Activated CD4-positive, alpha-beta T cell treated with anti-CD3 and anti-CD28 coated beads for 36 hours (primary cell): ENCODE measurements around the gene IRAK3. TPM values are rescaled to one million over a fixed set of nuclear protein-coding genes. Genes with fewer than 3 reads are reported as not detected.

Experiments
- ATAC-seq: fragments of 200-7000 bp; cut with Tn5 transposase; one replicate; pipeline ENCODE4 v1.10.0; 2021; ENCODE audit warnings: mild to moderate bottlenecking, moderate library complexity
- CTCF ChIA-PET: fragments of 350-600 bp; sonication (Branson Sonifier 250); formaldehyde crosslinking; loops from one replicate; lab custom pipeline; 2021; ENCODE audit warnings: antibody characterized with exemption; lab: Charles Lee
- POLR2A ChIA-PET: fragments of 350-600 bp; sonication (Branson Sonifier 250); formaldehyde crosslinking; loops from one replicate; lab custom pipeline; 2021; ENCODE audit warnings: antibody characterized with exemption, inconsistent platforms; lab: Charles Lee
- DNase-seq: peaks from one replicate; pipeline ENCODE4 v3.0.0-alpha.2; 2020
- H3K27ac Mint-ChIP-seq: one replicate; pipeline ENCODE4 v1.8.0; 2021; ENCODE audit warnings: mixed read lengths
- H3K27me3 Mint-ChIP-seq: one replicate; pipeline ENCODE4 v1.8.0; 2021; ENCODE audit warnings: mixed read lengths
- H3K36me3 Mint-ChIP-seq: one replicate; pipeline ENCODE4 v1.8.0; 2021; ENCODE audit warnings: low read depth, mixed read lengths
- H3K4me1 Mint-ChIP-seq: one replicate; pipeline ENCODE4 v1.8.0; 2021; ENCODE audit warnings: mixed read lengths
- H3K4me3 Mint-ChIP-seq: one replicate; pipeline ENCODE4 v1.8.0; 2021; ENCODE audit warnings: mild to moderate bottlenecking, moderate library complexity, mixed read lengths
- H3K9me3 Mint-ChIP-seq: one replicate; pipeline ENCODE4 v1.8.0; 2021; ENCODE audit warnings: low read depth, mixed read lengths
- intact Hi-C, 2 experiments: fragments of 100-400 bp; cut with DNase I in 1 of 2; cut with micrococcal nuclease in 1 of 2; formaldehyde crosslinking; loops; one replicate each; pipeline versions ENCODE4 v1.14.2 to v1.15.1; 2022 to 2024; cut with DNase I, micrococcal nuclease
- total RNA-seq, 2 experiments: library from RNA; stranded (reverse); gene quantifications; one replicate each; pipeline ENCODE4 v1.2.3, GENCODE V29; 2021

The IRAK3 gene, protein sequence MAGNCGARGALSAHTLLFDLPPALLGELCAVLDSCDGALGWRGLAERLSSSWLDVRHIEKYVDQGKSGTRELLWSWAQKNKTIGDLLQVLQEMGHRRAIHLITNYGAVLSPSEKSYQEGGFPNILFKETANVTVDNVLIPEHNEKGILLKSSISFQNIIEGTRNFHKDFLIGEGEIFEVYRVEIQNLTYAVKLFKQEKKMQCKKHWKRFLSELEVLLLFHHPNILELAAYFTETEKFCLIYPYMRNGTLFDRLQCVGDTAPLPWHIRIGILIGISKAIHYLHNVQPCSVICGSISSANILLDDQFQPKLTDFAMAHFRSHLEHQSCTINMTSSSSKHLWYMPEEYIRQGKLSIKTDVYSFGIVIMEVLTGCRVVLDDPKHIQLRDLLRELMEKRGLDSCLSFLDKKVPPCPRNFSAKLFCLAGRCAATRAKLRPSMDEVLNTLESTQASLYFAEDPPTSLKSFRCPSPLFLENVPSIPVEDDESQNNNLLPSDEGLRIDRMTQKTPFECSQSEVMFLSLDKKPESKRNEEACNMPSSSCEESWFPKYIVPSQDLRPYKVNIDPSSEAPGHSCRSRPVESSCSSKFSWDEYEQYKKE
- total RNA-seq, result 1 to 10 TPM in 1 of 2 experiments, under 1 TPM in 1; 0.82 to 1.1 TPM

DNA sequence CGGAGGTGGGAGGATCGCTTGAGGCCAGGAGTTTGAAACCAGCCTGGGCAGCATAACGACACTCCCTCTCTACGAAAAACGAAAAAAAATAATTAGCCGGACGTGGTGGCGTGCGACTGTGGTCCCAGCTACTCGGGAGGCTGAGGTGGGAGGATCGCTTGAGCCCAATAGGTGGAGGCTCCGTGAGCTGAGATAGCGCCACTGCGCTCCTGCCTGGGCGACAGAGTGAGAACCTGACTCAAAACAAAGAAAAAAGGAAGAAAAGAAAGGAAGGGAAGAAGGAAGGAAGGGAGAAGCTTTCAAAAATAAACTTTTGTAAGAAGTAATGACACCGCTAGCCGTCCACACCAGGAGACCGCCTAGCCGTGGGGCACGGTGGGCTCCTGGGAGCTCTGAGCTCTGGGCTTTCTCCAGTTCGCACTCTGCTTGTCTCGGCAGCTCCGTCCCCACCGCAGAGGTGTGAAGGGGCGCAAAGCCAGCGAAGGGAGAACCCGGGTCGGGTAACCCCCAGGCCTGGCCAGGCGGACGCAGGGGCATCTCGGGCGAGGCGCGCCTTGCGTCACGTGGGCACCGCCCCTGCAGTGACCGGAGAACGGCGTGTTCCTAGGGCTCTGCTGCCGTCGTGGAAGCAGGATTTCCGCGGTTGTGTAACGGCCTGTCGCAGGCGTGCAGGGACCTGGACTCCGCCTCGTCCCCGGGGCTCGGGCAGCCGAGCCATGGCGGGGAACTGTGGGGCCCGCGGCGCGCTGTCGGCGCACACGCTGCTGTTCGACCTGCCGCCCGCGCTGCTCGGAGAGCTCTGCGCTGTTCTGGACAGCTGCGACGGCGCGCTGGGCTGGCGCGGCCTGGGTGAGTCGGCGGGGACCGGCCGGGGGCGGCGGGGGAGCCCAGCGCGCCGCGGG is at the start of gene IRAK3:
Gene IRAK3, plus strand, starts transcription at position 631 of the 902 bp plus-strand sequence. Its CDS starts 86 bp downstream, at position 717.
- H3K36me3 Mint-ChIP-seq, result peaks cover 5% of the 10 kb centered on the region
- intact Hi-C loops, result no loop called here
- H3K4me3 Mint-ChIP-seq, result peak within 1 kb of the TSS; percentile 66
- peaks cover 7% of the 10 kb centered on the region for H3K4me1 Mint-ChIP-seq
- peaks cover 2% of the 10 kb centered on the region for H3K9me3 Mint-ChIP-seq
- ATAC-seq (peak; percentile 83), DNase-seq (peak; percentile 55)
- ChIA-PET CTCF (interaction anchor here (0.6 to 1.5 kb wide), 3 partner anchors 9 to 12 kb away, joined by 3 to 6 read pairs (median 4); no protein-coding TSS in a partner anchor), POLR2A (no interaction called here)
- no peak within 1 kb of the TSS for H3K27ac Mint-ChIP-seq
- peaks cover 37% of the 10 kb centered on the region for H3K27me3 Mint-ChIP-seq

DNA sequence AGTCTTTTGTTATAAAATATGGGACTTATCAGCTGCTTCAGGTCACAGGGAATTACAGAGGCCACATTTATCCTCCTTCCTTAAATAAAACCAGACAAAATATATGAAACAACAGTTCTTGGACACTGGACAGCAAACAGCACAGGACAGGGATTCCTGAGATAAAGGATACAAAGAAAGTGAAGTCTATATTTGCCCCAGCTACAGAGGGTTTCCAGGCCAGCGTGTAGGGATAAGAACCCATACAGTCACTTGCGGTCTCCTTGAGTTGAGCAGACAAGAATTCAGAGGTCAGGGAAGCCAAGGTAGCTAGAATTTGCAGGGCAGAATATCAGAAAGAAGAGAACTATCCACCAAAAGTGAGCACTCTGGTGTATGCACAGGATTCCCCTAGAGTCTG is 49.7 kb upstream of the IRAK3 start:
- H3K27ac Mint-ChIP-seq, result no peak overlapping the region
- DNase-seq (no peak), ATAC-seq (no peak)
- no peaks in the 10 kb centered on the region for H3K27me3 Mint-ChIP-seq
- CTCF ChIA-PET, result interaction anchor here (0.8 to 1.8 kb wide), 4 partner anchors 11 to 269 kb away, joined by 3 to 9 read pairs (median 3); no protein-coding TSS in a partner anchor
- peaks cover 14% of the 10 kb centered on the region for H3K9me3 Mint-ChIP-seq
- peaks cover 53% of the 10 kb centered on the region for H3K36me3 Mint-ChIP-seq
- POLR2A ChIA-PET, result no interaction called here
- no peak overlapping the region for H3K4me3 Mint-ChIP-seq
- intact Hi-C loops, result no loop called here
- no peaks in the 10 kb centered on the region for H3K4me1 Mint-ChIP-seq

DNA sequence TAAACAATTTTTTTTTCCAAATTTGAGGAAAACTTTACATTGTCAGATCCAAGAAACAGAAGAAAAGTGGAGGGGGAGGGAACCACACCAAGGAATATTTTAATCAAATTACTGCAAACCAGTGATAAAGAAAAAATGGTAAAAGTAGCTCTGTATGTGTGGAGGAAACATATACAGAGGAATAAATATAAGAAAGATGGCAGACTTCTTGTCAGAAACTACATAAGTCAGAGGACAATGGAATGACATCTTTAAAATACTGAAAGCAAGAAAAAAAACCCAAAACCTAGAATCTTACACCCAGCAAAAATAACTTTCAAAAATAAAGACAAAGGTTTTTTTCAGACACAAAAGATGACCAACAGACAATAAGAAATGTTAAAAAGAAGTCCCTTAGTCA is 48.3 kb upstream of the IRAK3 start:
- peaks cover 14% of the 10 kb centered on the region for H3K9me3 Mint-ChIP-seq
- DNase-seq (no peak), ATAC-seq (no peak)
- H3K27ac Mint-ChIP-seq, result no peak overlapping the region
- no peaks in the 10 kb centered on the region for H3K27me3 Mint-ChIP-seq
- peaks cover 11% of the 10 kb centered on the region for H3K4me1 Mint-ChIP-seq
- ChIA-PET POLR2A (no interaction called here), CTCF (interaction anchor here (1.8 kb wide), 1 partner anchor 10 kb away, joined by 9 read pairs; no protein-coding TSS in a partner anchor)
- intact Hi-C loops, result loop anchor here in 1 of 2 experiments (5.0 kb wide), 1 partner anchor 567 kb away; no protein-coding TSS in a partner anchor
- H3K4me3 Mint-ChIP-seq, result no peak overlapping the region
- H3K36me3 Mint-ChIP-seq, result peaks cover 59% of the 10 kb centered on the region

DNA sequence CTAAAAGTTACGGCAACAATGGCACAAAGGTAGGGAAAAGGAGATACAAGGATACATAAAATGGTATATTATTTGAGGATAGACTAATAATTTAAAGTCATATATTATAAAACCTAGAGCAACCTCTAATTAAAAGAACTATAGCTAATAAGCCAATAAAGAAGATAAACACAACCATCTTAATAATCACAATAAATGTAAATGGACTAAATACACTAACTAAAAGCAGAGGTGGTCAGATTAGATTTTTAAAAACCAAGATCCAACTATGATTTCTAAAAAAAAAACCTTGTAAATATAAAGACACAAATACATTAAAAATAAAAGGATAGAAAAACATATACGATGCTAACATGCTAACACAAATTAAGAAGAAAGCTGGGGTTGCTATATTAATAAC is 47.7 kb upstream of the IRAK3 start:
- H3K9me3 Mint-ChIP-seq, result peaks cover 14% of the 10 kb centered on the region
- POLR2A ChIA-PET, result no interaction called here
- ATAC-seq (no peak), DNase-seq (no peak)
- H3K36me3 Mint-ChIP-seq, result peaks cover 56% of the 10 kb centered on the region
- intact Hi-C loops, result loop anchor here in 1 of 2 experiments (5.0 kb wide), 1 partner anchor 566 kb away; no protein-coding TSS in a partner anchor
- no peak overlapping the region for H3K4me3 Mint-ChIP-seq
- peaks cover 16% of the 10 kb centered on the region for H3K4me1 Mint-ChIP-seq
- CTCF ChIA-PET, result interaction anchor here (0.5 to 1.8 kb wide), 3 partner anchors 9 to 1301 kb away, joined by 3 to 9 read pairs (median 3); no protein-coding TSS in a partner anchor
- no peak overlapping the region for H3K27ac Mint-ChIP-seq
- H3K27me3 Mint-ChIP-seq, result no peaks in the 10 kb centered on the region

DNA sequence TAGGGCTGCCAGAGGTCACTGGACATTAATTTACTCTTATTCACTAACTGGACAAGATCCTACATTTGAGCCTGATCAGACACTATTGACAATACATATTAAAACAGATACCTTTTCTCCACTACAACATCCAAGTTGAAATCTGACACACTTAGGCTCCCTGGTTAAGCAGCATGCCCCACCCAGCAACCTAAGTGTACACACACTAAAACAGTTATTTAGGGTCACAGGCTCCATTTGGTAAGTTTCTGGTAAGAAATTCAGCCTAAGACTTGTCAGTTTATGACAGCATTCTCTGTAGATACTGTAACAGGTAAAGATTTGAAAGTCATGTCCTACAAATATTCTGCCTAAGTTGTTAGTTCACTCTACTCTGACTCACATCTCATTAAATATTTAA is 46.2 kb upstream of the IRAK3 start:
- ChIA-PET POLR2A (no interaction called here), CTCF (interaction anchor here (0.6 to 2.8 kb wide), 2 partner anchors 127 to 1755 kb away, joined by 3 to 9 read pairs; no protein-coding TSS in a partner anchor)
- H3K27me3 Mint-ChIP-seq, result no peaks in the 10 kb centered on the region
- intact Hi-C loops, result loop anchor here in 1 of 2 experiments (5.0 kb wide), 1 partner anchor 564 kb away; no protein-coding TSS in a partner anchor
- no peak for DNase-seq
- H3K27ac Mint-ChIP-seq, result no peak overlapping the region
- no peak for ATAC-seq
- peaks cover 49% of the 10 kb centered on the region for H3K36me3 Mint-ChIP-seq
- H3K9me3 Mint-ChIP-seq, result peaks cover 14% of the 10 kb centered on the region
- H3K4me3 Mint-ChIP-seq, result no peak overlapping the region
- peaks cover 16% of the 10 kb centered on the region for H3K4me1 Mint-ChIP-seq

DNA sequence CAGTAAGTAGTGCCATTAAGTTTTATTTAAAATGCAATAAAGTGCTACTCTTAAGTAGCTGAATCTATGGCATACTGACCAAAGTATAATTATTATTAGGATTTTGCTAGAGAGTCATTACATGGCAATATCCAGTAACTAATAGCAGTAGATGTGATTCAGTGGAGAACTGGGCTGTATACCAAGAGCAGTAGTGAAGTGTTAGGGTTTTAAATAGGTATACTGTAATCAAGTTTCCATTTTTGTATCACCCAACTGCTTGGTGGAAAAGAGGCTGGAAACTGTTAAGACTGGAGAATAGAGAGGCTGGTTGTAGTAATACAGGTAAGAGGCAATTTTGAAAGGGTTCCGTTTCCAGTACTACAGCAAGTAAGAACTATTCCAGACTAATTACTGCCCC is 45.1 kb upstream of the IRAK3 start:
- POLR2A ChIA-PET, result no interaction called here
- intact Hi-C loops, result loop anchor here in 1 of 2 experiments (5.0 kb wide), 1 partner anchor 563 kb away; no protein-coding TSS in a partner anchor
- peaks cover 49% of the 10 kb centered on the region for H3K36me3 Mint-ChIP-seq
- CTCF ChIA-PET, result interaction anchor here (1.0 to 3.3 kb wide), 4 partner anchors 13 to 265 kb away, joined by 4 to 21 read pairs (median 8); partner anchors contain the start of gene LLPH
- H3K9me3 Mint-ChIP-seq, result peaks cover 14% of the 10 kb centered on the region
- ATAC-seq (no peak), DNase-seq (no peak)
- H3K27ac Mint-ChIP-seq, result no peak overlapping the region
- H3K4me1 Mint-ChIP-seq, result peaks cover 16% of the 10 kb centered on the region
- H3K4me3 Mint-ChIP-seq, result no peak overlapping the region
- no peaks in the 10 kb centered on the region for H3K27me3 Mint-ChIP-seq

DNA sequence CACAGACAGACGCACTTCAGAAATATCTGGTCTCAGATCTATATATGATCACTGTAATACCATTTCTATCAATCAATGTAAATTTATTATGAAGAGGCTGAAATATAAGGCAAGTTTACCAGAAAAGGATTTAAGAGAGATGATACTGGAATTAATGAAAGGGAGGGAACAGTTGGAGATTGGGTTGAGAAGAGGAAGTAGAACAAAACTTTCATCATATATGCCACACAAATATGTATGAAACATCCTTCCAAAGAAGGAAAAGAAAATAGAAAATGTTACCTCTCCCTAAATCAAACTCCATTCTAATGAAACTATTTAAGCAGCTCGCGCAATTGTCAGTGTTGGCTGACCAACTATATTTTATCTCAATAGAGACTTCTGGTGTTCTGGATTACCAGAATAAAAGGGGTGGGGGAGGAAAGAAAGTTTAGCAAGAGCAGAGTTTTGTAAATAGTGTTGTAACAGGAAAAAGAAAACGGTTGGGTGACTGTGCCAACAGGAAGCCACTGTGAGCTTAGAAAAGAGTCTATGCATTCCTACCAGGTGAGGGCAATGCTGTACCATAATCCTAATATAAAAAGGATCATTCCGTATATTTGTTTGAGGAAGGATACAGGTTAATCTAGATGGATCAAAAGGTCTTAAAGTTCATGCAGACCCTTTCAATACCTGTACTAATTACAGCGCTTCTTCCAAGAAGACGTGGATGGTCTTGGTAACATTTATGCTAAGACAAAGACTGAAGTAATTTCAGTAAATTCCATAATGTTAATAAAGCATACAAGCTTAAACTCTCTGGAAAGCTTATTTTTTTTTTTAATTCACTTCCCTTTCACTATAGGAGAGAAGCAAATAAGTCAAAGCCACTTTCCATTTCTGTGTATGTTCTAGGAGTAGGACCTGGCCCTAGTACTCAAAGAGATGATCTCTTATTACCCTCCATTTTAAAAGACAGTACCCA is 43.9 kb upstream of the IRAK3 start:
- Mint-ChIP-seq H3K27me3 (no peaks in the 10 kb centered on the region), H3K36me3 (peaks cover 42% of the 10 kb centered on the region), H3K4me1 (peaks cover 16% of the 10 kb centered on the region), H3K4me3 (no peak overlapping the region), H3K27ac (peak overlapping the region; percentile 61), H3K9me3 (peaks cover 13% of the 10 kb centered on the region)
- DNase-seq (peak; percentile 8), ATAC-seq (peak; percentile 75)
- CTCF ChIA-PET, result interaction anchor here (0.6 to 3.3 kb wide), 6 partner anchors 14 to 560 kb away, joined by 3 to 21 read pairs (median 6); partner anchors contain the start of gene LLPH
- POLR2A ChIA-PET, result no interaction called here
- intact Hi-C loops, result loop anchor here (1.0 to 5.0 kb wide), 3 partner anchors 264 to 562 kb away; no protein-coding TSS in a partner anchor

DNA sequence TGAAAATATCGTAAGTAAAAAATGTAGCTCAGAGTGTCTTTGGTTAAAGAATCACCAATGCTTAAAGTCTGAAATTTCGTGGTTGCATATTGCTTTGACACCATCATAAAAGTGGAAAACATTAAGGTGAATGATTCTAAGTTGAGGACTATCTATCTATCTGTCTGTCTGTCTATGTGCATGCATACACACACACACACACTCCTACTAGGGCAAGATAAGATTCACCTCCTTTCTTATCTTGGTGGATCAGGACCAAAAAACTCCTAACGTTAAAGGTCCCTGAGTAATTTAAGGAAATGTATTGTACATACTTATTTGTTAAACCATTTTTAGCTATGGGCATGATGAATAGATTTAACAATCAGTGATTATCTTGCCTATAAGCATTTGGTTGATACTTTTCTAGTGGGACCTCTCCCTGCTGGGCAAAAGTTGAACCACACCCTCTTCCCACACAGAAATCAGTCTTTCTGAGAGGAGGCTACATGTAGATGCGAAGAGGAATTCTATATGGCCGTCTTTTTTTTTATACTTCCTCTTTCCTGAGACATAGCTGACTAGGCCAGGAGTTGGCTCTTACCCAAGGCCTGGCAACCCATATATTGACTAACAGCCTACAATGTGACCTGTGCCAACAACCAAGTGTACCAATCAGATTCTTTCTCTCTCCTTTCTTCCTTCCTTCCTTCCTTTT is 39.2 kb upstream of the IRAK3 start:
- peaks cover 10% of the 10 kb centered on the region for H3K36me3 Mint-ChIP-seq
- no peak overlapping the region for H3K4me3 Mint-ChIP-seq
- H3K27ac Mint-ChIP-seq, result no peak overlapping the region
- H3K4me1 Mint-ChIP-seq, result peaks cover 23% of the 10 kb centered on the region
- intact Hi-C loops, result loop anchor here (5.0 kb wide), 2 partner anchors 542 to 557 kb away; no protein-coding TSS in a partner anchor
- DNase-seq, result no peak
- H3K9me3 Mint-ChIP-seq, result no peaks in the 10 kb centered on the region
- ChIA-PET POLR2A (no interaction called here), CTCF (interaction anchor here (2.6 kb wide), 1 partner anchor 9 kb away, joined by 9 read pairs; no protein-coding TSS in a partner anchor)
- no peak for ATAC-seq
- H3K27me3 Mint-ChIP-seq, result no peaks in the 10 kb centered on the region

DNA sequence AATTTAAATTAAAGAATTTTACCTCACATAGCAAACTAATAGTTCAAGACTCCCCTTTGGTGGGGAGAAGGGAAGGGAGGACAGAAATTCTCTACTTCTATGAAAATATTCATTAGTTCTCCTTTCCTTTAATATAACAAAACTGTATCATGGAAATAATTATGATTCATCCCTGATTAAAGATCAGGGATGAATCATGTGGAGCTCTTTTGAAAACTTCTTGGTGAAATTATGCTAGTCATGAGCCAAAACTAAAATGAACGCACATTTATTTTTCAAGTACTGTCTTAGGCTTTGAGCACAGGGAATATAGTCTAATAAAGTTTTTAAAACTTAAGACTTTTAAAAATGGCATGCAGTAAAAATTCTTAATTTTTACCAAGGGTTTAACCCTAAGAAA is 36.3 kb upstream of the IRAK3 start:
- no peak overlapping the region for H3K27ac Mint-ChIP-seq
- no peaks in the 10 kb centered on the region for H3K9me3 Mint-ChIP-seq
- intact Hi-C loops, result no loop called here
- POLR2A ChIA-PET, result no interaction called here
- ATAC-seq, result no peak
- peaks cover 11% of the 10 kb centered on the region for H3K36me3 Mint-ChIP-seq
- H3K4me1 Mint-ChIP-seq, result peaks cover 23% of the 10 kb centered on the region
- DNase-seq, result no peak
- no peaks in the 10 kb centered on the region for H3K27me3 Mint-ChIP-seq
- H3K4me3 Mint-ChIP-seq, result no peak overlapping the region
- CTCF ChIA-PET, result no interaction called here
